Prostate gland (tissue), 2 donors: ENCODE measurements around the gene ARHGEF38.

Source experiments
- CTCF ChIP-seq, 4 experiments: fragments of 200-600 bp in 2 of 4; fragments of 450-650 bp in 2 of 4; sonication (generic) in 2 of 4; IDR thresholded peaks; 1 replicate in 3 of 4; 2 replicates in 1 of 4; pipeline ENCODE4 v1.5.1; 2016 to 2019; ENCODE audit warnings: antibody characterized with exemption in 4 of 4, mild to moderate bottlenecking in 2 of 4, moderate library complexity in 2 of 4
- POLR2A ChIP-seq: fragments of 450-650 bp; IDR thresholded peaks from one replicate; pipeline ENCODE4 v1.6.1; 2016; ENCODE audit warnings: antibody characterized with exemption, mild to moderate bottlenecking
- POLR2AphosphoS5 ChIP-seq: sonication (generic); formaldehyde crosslinking; IDR thresholded peaks from one replicate; pipeline ENCODE4 v1.6.1; 2017; ENCODE audit warnings: antibody characterized with exemption

GRCh38 chr4:105709081-105709450 lies 156.6 kb downstream of the ARHGEF38 start:
- TF ChIP-seq CTCF (IDR thresholded peaks at IDR 0.05), result no peak
- no peak for TF ChIP-seq POLR2A
- TF ChIP-seq POLR2AphosphoS5, result no peak
